Tibial nerve (tissue), 4 donors: ENCODE measurements around the gene PSME3IP1.

Source experiments
- EP300 ChIP-seq, 2 donors: sonication (generic); formaldehyde crosslinking; IDR thresholded peaks; one replicate each; pipeline ENCODE4 v1.6.1; 2017; ENCODE audit warnings: antibody characterized with exemption in 2 of 2, mild to moderate bottlenecking in 1 of 2
- POLR2A ChIP-seq, 2 donors: fragments of 450-650 bp; IDR thresholded peaks; one replicate each; pipeline ENCODE4 v1.6.1; 2017; ENCODE audit warnings: antibody characterized with exemption in 2 of 2, mild to moderate bottlenecking in 2 of 2, moderate library complexity in 2 of 2
- TF ChIP-seq, protein P1 (sequence below), 5 experiments: fragments of 200-600 bp in 3 of 5; fragments of 450-650 bp in 2 of 5; sonication (generic) in 3 of 5; IDR thresholded peaks; one replicate each; pipeline ENCODE4 v1.5.1; 2016 to 2019; ENCODE audit warnings: antibody characterized with exemption in 5 of 5, mild to moderate bottlenecking in 3 of 5, moderate library complexity in 2 of 5

DNA sequence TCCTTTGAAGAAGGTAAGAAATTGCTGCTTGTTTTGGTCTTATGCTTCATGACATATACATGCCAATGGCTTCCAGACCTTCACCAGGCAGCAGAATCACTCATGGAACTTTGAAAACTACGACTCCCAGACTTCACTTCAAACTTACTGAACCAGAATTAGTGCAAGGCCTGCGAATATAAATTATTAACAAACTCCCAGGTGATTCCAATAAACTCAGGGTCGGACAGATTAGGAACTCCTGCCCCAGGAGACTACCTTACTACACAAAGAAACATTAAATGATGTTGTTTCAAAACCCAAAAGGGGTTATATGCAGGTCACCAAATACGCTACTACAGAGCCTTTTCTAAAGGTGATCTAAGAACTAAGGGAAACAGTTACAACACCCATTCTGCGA is 20.4 kb downstream of the PSME3IP1 start:
- TF ChIP-seq POLR2A (IDR thresholded peaks at IDR 0.05) (no peak), EP300 (IDR thresholded peaks at IDR 0.05) (no peak)
- TF ChIP-seq, protein P1, sequence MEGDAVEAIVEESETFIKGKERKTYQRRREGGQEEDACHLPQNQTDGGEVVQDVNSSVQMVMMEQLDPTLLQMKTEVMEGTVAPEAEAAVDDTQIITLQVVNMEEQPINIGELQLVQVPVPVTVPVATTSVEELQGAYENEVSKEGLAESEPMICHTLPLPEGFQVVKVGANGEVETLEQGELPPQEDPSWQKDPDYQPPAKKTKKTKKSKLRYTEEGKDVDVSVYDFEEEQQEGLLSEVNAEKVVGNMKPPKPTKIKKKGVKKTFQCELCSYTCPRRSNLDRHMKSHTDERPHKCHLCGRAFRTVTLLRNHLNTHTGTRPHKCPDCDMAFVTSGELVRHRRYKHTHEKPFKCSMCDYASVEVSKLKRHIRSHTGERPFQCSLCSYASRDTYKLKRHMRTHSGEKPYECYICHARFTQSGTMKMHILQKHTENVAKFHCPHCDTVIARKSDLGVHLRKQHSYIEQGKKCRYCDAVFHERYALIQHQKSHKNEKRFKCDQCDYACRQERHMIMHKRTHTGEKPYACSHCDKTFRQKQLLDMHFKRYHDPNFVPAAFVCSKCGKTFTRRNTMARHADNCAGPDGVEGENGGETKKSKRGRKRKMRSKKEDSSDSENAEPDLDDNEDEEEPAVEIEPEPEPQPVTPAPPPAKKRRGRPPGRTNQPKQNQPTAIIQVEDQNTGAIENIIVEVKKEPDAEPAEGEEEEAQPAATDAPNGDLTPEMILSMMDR (IDR thresholded peaks at IDR 0.05): no peak
